Middle frontal gyrus (tissue), 1 donor: Measurements from ENCODE around the gene SKAP1.

Experiments
- DNase-seq: peaks from one replicate; pipeline ENCODE4 v3.0.0-alpha.2; 2015; ENCODE audit warnings: low spot score; ENCODE audit errors: extremely low spot score

The SKAP1 gene

DNA sequence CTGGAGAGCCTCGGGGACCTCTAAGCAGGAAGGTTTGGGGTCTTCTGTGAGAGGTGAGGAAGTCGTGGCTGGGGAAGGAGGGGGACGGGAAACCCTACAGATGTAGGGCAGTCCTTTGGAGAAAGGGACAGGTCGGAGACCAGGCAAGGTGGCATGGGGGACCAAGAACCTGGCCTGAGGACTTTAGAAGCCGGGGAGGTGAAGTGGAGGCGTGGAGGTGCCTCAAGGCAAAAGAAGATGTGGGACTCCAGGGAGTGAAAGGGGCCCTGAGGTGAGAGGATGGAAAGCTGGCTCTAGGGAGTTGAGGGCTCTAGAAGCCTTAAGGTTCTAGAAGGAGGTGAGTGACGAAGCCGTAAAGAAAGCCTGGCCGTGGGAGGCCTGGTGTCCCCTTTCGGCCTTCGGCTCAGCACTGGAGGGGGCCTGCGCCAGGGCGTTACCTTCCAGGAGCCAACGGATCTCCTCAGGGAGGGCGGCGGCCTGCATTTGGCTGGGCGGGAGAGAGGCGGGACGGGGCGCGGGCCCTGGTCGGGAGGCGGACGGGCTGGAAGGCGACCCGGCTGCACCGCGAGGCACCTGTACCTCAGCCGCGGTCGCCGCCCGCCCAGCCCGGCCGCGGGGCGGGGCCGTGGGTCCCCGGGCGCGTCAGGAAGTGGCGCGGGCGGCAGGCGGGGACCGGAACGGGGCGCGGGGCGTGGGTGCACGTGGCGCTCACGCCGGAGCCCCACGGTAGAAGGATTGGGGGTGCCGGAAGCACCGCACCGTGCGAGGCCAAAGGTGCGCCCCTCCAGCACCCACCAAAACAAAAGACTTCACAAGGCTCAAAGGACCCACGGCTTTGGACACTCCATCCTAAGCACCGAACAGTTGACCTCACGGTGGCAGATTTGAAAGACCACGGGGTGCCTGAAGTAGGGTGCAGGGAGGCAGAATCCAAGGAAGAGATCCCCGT is at the start of gene SKAP1:
SKAP1 (minus strand) TSS at position 577 of the 949 bp plus-strand sequence.
- no peak for DNase-seq

DNA sequence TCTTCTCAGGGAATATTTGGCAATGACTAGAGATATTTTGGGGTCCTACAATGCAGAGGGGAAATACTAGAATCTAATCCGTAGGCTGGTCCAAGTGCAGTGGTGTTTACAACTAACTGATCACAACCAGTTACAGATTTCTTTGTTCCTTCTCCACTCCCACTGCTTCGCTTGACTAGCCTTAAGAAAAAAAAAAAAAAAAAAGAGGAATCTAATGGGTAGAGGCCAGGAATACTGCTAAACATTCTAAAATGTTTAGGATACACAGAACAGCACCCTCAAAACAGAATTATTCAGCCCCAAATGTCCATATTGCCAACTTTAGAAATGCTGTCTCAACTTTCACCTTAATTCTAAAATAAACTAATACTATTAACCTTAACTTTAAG is 49.0 kb upstream of the SKAP1 start:
- no peak for DNase-seq

DNA sequence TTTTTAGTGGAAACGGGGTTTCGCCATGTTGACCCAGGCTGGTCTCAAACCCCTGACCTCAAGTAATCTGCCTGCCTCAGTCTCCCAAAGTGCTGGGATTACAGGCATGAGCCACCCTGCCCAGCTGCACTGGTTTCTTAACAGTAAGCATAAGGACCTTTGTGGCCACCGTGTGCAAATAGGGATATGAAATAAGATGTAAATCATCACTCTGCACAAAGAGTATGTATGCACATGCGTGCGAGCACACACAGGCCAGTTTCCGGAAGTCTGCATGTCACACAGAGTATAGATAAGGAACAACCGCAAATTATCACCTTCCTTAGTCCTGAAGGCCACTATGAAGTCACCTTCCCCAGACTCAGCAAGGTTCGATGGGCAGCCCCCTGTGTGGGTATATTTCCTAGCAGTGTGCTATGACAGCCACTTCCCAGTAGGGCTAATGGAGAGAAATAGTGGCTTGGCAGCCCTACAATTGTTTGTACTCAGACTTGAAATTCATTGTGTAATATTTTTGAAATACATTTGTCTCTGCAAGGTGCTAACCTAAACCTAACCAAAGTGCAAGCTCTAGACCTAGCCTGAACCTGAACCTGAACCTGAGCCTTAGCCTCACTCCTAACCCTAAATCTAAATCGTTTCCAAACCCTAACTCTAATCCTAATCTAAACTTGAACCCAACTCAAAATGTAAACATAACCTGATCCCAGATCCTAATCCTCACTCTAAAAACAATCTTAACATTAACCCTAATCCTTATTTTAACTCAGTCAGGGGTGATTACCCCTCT is 48.4 kb upstream of the SKAP1 start:
- DNase-seq: no peak

DNA sequence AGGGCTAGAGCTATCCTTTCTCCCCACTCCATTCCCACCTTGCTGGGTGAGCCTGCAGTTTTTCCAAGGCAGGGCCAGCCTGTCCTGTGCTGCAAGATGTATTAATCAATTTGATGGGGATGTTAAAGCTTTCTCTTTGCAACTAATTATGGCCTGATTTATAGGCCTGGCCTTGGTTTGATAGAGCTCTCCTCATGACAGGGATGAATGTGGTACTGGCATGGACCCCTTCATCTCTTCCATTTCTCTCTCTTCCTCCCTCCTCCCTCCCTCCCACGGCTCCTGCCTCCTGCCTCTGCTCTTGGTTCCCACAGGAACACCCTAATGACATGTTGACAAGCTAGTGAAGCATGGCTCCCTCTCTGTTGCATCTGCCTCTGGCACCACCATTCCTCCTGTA is 47.2 kb upstream of the SKAP1 start:
- DNase-seq: no peak

DNA sequence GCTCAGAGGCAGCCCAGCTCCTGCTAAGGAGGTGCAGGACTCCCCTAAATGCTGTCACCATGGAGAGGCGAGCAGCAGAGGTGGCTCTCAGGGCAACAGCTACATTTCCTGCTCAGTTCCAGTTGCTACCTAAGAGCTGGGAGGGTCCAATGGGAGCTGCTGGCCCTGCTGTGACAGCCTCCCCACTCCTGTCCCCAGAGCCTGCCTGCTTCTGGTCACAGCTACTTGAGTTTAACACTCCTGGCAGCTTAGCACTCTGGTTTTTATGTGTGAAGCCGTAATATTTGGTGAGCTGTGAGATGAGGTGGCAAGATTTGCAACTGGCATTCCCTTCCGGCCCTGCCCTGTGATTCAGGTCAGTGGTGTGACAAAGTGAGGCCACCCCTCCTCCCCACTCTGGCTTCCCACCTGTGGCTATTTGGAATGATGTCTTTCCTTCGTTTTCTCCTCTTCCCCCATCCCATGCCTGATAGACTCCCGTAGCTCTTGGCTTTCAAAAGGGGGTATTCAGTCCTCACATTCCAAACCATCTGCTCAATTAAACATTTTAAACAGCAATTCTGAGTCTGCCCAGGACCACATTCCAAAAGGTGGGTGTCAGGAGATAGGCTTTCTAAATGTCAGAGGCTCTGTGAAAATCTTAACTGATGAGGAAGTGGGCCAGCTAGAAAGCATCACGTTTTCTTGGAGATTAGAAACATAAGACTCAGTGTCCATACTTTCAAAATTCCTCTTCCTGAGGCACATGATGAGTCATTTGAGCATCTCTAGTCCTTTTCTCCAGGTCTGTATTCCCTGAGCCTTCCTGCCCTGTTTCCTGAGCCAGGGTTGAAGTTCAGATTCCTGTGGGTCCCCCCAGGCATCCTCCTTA is 42.6 kb upstream of the SKAP1 start:
- DNase-seq: no peak

DNA sequence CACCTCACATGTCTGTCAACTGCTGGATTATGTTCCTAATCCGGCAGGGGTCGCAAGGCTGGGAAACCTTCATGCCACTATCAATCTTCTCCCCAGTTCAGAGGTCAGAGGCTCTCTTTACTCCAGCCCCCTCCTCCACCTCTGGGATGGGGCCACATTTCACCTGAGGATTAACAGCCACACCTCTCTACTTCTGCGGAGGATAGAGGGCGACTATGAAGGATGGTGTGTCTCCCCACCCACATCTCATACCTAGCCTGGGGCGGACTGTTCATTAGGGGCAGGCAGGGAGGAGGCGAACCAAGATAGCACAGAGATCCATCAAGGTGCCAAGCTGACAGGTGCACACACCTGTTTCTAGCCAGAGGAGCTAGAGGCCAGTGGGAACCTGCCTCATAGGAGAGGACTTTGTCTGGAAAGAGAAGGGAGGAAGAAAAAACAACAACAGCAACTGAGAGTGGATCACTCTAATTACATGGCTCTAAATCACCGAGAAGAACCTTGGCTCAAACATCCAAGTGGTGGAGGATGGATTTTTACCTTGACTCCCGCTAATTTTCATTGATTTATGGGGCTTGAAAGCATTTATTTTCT is 41.9 kb upstream of the SKAP1 start:
- no peak for DNase-seq

DNA sequence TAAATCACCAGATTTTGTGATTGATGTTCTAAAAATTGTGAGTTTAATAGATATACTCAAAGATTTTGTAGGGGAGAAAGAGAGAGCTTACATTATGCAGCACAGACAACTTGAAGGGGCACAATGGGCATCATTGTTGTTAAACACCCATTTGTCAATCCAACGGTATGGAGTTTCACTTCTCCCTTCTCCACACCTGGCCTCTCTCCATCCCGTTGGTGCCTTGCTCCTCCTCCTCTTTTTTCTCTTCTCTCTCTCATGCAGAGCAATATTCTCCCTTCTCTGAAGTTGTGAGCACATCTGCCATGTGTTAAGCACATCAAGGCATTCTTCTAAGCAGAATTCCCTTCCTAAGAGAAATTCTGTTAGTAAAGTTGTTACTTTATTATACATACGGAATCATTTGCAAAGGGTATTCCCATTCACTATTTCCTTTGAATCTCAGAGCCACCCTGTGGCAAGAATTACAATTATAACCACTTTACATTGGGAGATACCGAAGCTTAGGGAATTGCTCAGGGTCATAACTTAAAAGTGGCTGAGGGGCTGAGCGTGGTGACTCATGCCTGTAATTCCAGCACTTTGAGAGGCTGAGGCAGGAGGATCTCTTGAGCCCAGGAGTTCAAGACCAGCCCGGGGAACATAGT is 40.5 kb upstream of the SKAP1 start:
- no peak for DNase-seq

DNA sequence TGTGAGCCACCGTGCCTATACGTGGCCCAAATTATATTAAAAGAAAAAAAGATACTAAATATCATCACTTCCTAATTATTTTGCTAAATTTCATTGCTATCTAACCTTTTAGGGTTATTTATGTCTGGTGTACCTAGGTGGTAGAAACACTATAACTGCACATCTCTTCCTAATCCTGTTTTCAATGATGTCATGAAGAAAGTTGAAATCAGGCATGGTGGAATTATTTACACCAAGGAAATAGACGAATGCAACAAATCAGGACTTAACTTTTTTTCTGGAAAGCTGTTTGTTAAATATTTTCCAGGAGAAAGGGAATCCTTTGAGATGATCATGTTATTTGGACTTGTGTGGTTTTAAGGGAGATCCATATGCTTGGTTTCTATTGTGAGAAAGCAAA is 39.2 kb upstream of the SKAP1 start:
- DNase-seq: no peak

DNA sequence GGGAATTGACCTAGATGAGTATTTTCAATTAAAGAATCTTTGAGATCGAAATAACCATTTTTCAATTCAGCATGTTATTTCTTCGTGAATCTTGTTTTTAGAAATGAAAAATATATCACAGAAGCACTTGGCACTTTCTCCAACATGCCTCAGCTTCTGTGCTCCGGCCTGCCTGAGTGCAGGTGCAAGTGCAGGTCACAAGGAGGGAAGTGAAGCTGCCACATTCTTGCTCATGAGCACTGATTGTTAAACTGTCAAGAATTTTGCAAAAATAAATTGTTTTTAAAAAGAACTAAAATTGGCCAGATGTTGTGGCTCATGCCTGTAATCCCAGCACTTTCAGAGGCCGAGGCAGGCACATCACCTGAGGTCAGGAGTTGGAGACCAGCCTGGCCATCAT is 38.3 kb upstream of the SKAP1 start:
- no peak for DNase-seq

DNA sequence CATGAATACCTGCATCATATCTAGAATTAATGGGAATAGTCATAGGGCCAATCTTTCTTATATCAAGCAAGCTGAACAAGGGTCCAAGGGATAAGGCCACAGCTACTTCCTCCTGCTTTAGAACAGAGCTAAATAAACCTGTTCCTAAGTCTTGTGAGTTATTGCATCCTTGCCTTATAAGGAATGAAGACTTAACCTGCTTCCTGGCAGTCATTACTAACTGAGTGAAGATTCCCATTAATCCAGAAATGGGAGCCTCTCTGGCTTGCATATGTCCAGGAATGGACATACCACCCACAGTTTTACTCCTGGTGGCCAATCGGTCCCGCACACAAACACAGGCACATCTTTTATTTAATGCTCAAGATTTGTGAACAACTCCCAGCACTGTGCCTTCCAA is 35.9 kb upstream of the SKAP1 start:
- no peak for DNase-seq

DNA sequence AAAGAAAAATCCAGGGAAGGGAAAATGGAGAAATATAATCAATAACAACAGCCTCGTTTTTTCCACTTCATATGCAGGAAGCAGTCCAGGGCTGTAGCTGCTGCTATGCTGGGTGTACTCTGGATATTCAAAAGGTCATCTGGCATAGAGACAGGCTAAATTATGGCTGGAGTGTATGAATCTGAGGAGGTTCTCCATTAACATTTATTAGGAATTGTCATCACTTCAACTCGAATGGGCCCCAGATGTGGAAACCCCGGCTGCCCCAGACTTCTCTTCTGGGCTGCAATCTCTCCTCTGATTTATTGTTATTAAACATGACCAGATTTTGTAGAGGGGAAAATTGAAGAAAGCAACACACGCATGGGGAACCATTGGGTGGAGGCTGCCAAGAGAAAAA is 33.5 kb upstream of the SKAP1 start:
- no peak for DNase-seq

DNA sequence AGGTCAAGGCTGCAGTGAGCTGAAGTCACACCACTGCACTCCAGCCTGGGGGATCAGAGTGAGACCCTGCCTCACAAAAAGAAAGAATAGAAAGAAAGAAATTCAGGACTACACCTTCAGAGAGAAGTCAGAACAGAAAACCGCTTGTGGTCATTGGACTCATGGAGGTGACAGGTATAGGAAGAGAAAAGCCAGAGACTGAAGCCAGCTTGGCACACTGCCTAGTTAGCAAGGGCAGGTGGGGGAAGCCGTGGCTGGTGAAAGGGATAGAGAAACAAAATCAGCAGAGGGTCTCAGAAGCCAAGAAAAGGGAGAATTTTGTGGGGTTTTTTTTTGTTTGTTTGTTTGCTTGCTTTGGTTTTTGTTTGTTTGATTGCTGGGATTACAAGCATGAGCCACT is 32.9 kb upstream of the SKAP1 start:
- no peak for DNase-seq

DNA sequence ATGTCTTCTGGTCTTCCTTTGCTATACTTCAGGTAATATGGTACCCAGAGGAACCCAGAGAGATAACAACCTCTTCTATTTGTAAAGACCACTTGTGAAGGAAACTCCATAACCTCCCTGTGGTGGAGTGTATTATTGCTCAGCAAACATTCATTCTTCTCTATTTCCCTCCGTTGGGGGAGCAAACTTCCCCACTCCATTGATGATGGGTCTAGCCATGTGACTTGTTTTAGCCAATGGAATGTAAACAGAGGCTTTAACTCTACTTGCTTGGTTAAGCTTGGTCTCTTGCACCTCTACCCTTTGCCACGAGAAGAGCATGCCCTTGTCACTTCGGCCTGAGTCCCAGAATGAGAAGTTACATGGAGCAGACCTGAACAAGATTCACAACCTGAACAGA is 30.0 kb upstream of the SKAP1 start:
- DNase-seq: no peak

DNA sequence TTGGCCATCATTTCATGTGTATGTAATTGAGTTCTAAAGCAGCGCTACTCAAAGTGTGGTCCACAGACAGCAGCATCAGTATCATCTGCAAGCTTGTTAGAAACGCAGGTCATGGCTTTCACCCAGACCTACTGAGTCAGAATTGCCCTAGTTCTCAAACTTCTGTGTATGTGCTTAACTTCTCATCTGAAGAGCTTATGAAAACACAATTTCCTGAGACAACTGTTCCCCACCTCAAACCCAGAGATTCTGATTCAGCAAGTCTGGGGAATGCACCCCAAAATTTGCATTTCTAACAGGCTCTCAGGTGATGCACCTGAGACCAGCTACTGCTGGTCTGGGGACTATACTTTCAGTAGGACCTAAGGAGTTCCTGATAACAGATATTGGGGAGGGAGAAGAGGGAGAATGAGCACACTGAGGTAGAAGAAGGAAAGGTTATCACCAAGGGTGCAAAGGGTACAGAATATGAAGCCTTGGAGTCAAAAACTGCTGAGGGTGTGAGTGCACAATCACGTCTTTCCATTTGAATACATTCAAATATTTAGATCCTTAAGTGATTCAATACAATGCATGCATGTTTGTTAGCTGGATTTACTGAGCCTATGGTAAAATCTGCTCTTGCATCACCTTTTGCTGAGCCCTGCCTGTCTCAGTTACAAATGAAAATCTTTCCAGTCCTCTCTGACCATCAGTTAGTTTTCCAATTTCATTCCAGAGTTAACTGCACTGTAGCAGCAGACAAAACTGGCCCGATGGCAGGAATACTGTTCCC is 29.2 kb upstream of the SKAP1 start:
- DNase-seq: no peak

DNA sequence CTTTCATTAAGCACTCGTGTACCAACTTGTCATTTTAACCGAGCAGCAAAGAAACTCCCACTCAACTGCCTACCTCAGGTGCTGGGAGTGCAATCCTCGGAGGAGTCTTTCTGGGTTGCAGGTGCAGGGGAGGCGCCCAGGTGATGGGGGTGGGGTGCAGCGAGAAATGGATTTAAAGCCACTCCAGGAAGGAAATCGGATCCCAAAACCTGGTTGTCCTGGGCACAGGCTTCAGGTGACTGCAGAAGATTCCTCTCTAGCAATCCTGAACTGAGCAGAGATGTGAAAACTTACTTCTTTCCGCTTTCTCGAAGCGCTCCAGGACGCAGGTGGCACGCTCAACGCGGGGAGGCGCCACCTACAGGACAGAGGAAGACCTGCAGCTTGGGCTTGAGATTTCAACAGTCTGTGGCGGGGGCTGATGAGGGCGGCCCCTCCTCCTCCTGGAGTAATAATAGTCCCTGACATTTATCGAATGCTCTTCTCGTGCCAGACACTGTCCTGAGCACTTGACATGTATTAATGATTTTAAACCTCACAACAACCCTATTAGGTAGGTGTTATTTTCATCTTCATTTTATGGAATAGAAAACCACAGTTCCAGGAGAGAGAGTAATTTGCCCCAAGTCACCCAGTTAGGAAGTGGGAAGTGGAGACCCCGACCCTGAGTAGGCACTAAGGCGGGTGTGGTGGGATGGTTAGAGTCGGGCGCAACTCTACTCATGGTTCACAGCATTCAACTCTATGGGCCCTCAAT is 27.2 kb upstream of the SKAP1 start:
- no peak for DNase-seq

DNA sequence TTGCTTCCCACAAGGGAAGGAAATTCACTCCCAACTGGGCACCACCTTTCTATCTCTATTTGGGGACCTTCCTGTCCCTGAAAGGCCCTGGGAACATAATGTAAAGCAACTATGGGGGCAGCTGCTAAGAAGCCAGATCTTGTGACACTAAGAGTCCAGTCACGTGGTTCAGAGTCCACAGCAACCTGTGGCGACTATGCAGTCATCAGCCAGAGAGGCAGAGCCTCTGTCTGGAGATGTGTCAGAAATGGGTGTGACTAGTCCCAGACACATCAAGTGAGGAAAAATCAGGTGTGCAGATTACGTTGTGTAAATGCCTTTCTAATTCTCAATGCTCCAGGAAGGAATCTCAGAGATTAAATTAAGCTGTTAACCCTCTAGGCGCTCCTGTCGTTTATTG is 26.6 kb upstream of the SKAP1 start:
- no peak for DNase-seq

DNA sequence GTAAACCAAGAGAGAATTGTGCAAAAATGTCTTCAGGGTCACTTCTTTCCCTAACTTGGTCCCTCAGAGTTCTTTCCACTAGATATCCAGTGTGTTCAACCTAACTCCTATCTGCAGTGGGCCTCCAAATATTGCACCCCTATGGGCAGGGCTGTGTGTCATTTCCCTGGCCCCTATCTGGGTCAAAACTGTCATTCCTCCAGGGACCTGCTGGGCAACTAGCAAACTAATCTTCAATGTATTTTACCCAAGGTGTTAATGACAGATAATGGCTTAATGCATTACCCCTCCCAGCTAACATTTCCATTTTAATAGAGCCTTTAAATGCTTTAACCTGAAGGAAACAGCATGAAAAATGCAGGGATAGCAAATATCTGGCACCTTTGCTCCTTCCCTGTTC is 25.8 kb upstream of the SKAP1 start:
- DNase-seq: no peak

DNA sequence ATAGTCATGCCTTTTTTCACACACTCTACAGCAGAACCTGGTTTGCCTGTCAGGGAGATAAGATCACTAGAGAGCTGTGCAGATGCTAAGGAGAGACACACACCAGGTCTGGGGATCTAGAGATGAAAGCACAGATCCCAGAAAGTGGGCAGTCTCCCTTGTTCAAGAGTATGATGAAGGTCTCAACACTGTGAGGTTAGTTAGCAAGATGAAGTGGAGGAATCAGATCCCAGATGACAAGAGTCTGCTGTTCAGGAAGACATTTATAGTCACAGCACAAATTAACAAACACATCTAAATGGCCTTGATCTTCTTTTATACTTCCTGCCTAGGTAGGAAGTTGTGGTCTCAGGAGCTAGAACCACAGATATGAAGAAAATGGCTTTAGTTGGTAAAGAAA is 23.4 kb upstream of the SKAP1 start:
- DNase-seq: no peak

DNA sequence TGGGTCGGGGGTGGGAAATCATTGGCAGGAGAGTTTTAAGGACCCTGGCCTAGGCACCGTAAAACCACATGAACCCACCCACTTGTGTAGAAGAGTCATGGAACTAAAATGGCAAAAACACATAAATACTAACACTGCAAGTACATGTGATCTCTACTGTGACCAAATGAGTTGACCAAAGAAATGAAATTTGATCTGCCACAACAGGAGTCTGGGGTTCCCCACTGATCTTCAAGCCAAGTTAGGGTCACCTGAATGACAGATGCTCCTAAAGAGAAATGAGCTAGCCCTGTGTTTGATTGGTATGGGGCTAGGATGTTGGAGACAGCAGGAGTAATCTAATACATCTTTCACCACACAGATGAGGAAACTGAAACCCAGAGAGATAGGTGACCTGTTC is 21.5 kb upstream of the SKAP1 start:
- no peak for DNase-seq
